Measurements from ENCODE around the gene ETDC. TPM values are rescaled to one million over a fixed set of nuclear protein-coding genes. Genes with fewer than 3 reads are reported as not detected.
"Not testable (repeated sequence)": the region's sequence is repeated elsewhere in the genome, so short reads cannot be mapped to it uniquely, and the experiment has no call there.

Gene ETDC
- total and polyA plus RNA-seq, 2 of the 4 experiments (the other 2 are of a cell fraction) = not detected

DNA sequence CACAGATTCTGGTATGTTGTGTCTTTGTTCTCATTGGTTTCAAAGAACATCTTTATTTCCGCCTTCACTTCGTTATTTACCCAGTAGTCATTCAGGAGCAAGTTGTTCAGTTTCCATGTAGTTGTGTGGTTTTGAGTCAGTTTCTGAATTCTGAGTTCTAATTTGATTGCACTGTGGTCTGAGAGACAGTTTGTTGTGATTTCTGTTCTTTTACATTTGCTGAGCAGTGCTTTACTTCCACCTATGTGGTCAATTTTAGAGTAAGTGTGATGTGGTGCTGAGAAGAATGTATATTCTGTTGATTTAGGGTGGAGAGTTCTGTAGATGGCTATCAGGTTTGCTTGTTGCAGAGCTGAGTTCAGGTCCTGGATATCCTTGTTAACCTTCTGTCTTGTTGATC, 48.3 kb upstream of the ETDC start:
- BruUV-seq (replicated peaks); H2BK120ac ChIP-seq (ENCODE audit: low read depth, low read length); H3K4ac ChIP-seq (ENCODE audit: low read depth, low read length); H3K4me2 ChIP-seq (ENCODE audit: low read depth, low read length); in situ Hi-C loops (cut with MboI; ENCODE audit: low sequenced_read_pairs); H3K56ac ChIP-seq (ENCODE audit: extremely low read depth, insufficient read depth, low read length); CTCF ChIA-PET; POLR2A ChIA-PET (ENCODE audit: unreplicated experiment); H4K8ac ChIP-seq (ENCODE audit: low read depth in 2 of 2, low read length in 2 of 2); H2AK5ac ChIP-seq (ENCODE audit: low read depth, low read length); H2BK15ac ChIP-seq (ENCODE audit: low read depth, low read length); H2AFZ ChIP-seq (replicated peaks; ENCODE audit: low read length, poor library complexity); H2BK20ac ChIP-seq (ENCODE audit: low read depth, low read length); ATAC-seq (ENCODE audit: low read depth); H3K4me3 ChIP-seq (ENCODE audit: insufficient read depth, low read depth, low read length); H4K20me1 ChIP-seq (ENCODE audit: insufficient read depth, low read length); H4K5ac ChIP-seq (ENCODE audit: low read depth, low read length); H3K14ac ChIP-seq (replicated peaks; ENCODE audit: low read depth, low read length); H3K27ac ChIP-seq (ENCODE audit: insufficient read depth, low read length); H3K79me1 ChIP-seq (ENCODE audit: low read depth in 1 of 2, low read length in 2 of 2); H3K27me3 ChIP-seq (ENCODE audit: control insufficient read depth, insufficient read depth, low read length); H4K91ac ChIP-seq (ENCODE audit: insufficient read depth, low read depth, low read length); H3K9ac ChIP-seq (ENCODE audit: low read depth, low read length); DNase-seq; H3K18ac ChIP-seq (ENCODE audit: low read depth, low read length); H2BK5ac ChIP-seq (ENCODE audit: low read depth, low read length, poor library complexity, severe bottlenecking); H2AK9ac ChIP-seq (replicated peaks; ENCODE audit: low read depth, low read length, poor library complexity); intact Hi-C loops (cut with micrococcal nuclease); H3K4me1 ChIP-seq (ENCODE audit: control insufficient read depth, insufficient read depth, low read length); H3K23ac ChIP-seq (ENCODE audit: low read depth, low read length); H3K9me3 ChIP-seq (ENCODE audit: control insufficient read depth, insufficient read depth, low read length); H3K9me1 ChIP-seq (ENCODE audit: insufficient read depth, low read length); H3K36me3 ChIP-seq (ENCODE audit: control insufficient read depth, insufficient read depth, low read length); dilution Hi-C loops (cut with HindIII; ENCODE audit: low sequenced_read_pairs, unreplicated experiment): not testable (repeated sequence)
- WGBS, 2 experiments (ENCODE audit: extremely low coverage in 2 of 2, insufficient read length in 1 of 2) = no CpG with 5 or more reads among the region's 2 CpGs

DNA sequence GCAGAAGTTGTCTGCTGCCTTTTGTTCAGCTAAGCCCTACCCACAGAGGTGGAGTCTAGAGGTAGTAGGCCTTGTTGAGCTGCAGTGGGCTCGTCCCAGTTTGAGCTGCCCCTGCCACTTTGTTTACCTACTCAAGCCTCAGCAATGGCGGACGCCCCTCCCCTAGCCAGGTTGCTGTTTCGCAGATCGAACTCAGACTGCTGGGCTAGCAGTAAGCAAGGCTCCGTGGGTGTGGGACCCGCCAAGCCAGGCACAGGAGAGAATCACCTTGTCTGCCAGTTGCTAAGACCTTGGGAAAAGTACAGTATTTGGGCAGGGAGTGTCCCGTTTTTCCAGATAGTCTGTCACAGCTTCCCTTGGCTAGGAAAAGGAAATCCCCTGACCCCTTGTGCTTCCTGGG, 45.9 kb upstream of the ETDC start:
- dilution Hi-C loops (cut with HindIII; ENCODE audit: low sequenced_read_pairs, unreplicated experiment); H3K9ac ChIP-seq (ENCODE audit: low read depth, low read length); H3K36me3 ChIP-seq (ENCODE audit: control insufficient read depth, insufficient read depth, low read length); H3K79me1 ChIP-seq (ENCODE audit: low read depth in 1 of 2, low read length in 2 of 2); H2BK20ac ChIP-seq (ENCODE audit: low read depth, low read length); H2BK120ac ChIP-seq (ENCODE audit: low read depth, low read length); DNase-seq; H3K9me1 ChIP-seq (ENCODE audit: insufficient read depth, low read length); H3K4ac ChIP-seq (ENCODE audit: low read depth, low read length); H3K56ac ChIP-seq (ENCODE audit: extremely low read depth, insufficient read depth, low read length); H2AK5ac ChIP-seq (ENCODE audit: low read depth, low read length); H3K18ac ChIP-seq (ENCODE audit: low read depth, low read length); BruUV-seq (replicated peaks); in situ Hi-C loops (cut with MboI; ENCODE audit: low sequenced_read_pairs); H2AFZ ChIP-seq (replicated peaks; ENCODE audit: low read length, poor library complexity); ATAC-seq (ENCODE audit: low read depth); H2BK5ac ChIP-seq (ENCODE audit: low read depth, low read length, poor library complexity, severe bottlenecking); H2AK9ac ChIP-seq (replicated peaks; ENCODE audit: low read depth, low read length, poor library complexity); POLR2A ChIA-PET (ENCODE audit: unreplicated experiment); H3K4me2 ChIP-seq (ENCODE audit: low read depth, low read length); H3K27ac ChIP-seq (ENCODE audit: insufficient read depth, low read length); H3K9me3 ChIP-seq (ENCODE audit: control insufficient read depth, insufficient read depth, low read length); CTCF ChIA-PET; intact Hi-C loops (cut with micrococcal nuclease); H3K23ac ChIP-seq (ENCODE audit: low read depth, low read length); H4K5ac ChIP-seq (ENCODE audit: low read depth, low read length); H4K8ac ChIP-seq (ENCODE audit: low read depth in 2 of 2, low read length in 2 of 2); H3K14ac ChIP-seq (replicated peaks; ENCODE audit: low read depth, low read length); H4K20me1 ChIP-seq (ENCODE audit: insufficient read depth, low read length); H3K4me1 ChIP-seq (ENCODE audit: control insufficient read depth, insufficient read depth, low read length); H2BK15ac ChIP-seq (ENCODE audit: low read depth, low read length); H4K91ac ChIP-seq (ENCODE audit: insufficient read depth, low read depth, low read length); H3K4me3 ChIP-seq (ENCODE audit: insufficient read depth, low read depth, low read length); H3K27me3 ChIP-seq (ENCODE audit: control insufficient read depth, insufficient read depth, low read length): not testable (repeated sequence)
- WGBS, 2 experiments (ENCODE audit: extremely low coverage in 2 of 2, insufficient read length in 1 of 2) = 61% methylated on average over 3 of the region's 8 CpGs; no CpG with 5 or more reads in 1 of the 2 experiments
